ENCODE data around the gene DYNLRB1.

- no peak for TF ChIP-seq CTCF (IDR thresholded peaks at IDR 0.05; ENCODE audit: extremely low read depth in 1 of 2, insufficient read depth in 1 of 2, low read depth in 1 of 2, low read length in 2 of 2)
- no peak for TF ChIP-seq FOS (IDR thresholded peaks at IDR 0.05; ENCODE audit: borderline replicate concordance, insufficient read depth, low read length)
- no peak for TF ChIP-seq POLR2A (IDR thresholded peaks at IDR 0.05; ENCODE audit: low read depth, low read length)
- TF ChIP-seq MAX (IDR thresholded peaks at IDR 0.05; ENCODE audit: insufficient read depth, insufficient read length), result no peak
- no peak for TF ChIP-seq POLR2AphosphoS5 (IDR thresholded peaks at IDR 0.05; ENCODE audit: insufficient read depth, low read depth, low read length)
- no peak for TF ChIP-seq MYC (IDR thresholded peaks at IDR 0.05; ENCODE audit: low read depth, low read length)
- TF ChIP-seq JUN (IDR thresholded peaks at IDR 0.05; ENCODE audit: borderline replicate concordance, insufficient read depth, insufficient read length, low read depth), result no peak
- no peak for TF ChIP-seq EZH2 (IDR thresholded peaks at IDR 0.05; ENCODE audit: borderline replicate concordance, low read depth, low read length, severe bottlenecking)
Measured at GRCh38 chr20:34582911-34583310, 66.7 kb downstream of the DYNLRB1 start.
